GOT3 (cell line): Measurements from ENCODE around the gene PCBP4.

Experiments used
- DNase-seq: peaks from one replicate; lab custom pipeline; 2025; ENCODE audit warnings: mixed read lengths; lab: John Stamatoyannopoulos, UW

Gene PCBP4

GRCh38 chr3:51971350-51971749 is 4.1 kb upstream of the PCBP4 start:
- DNase-seq: no peak

GRCh38 chr3:51970606-51971300 is 3.5 kb upstream of the PCBP4 start:
- no peak for DNase-seq

DNA sequence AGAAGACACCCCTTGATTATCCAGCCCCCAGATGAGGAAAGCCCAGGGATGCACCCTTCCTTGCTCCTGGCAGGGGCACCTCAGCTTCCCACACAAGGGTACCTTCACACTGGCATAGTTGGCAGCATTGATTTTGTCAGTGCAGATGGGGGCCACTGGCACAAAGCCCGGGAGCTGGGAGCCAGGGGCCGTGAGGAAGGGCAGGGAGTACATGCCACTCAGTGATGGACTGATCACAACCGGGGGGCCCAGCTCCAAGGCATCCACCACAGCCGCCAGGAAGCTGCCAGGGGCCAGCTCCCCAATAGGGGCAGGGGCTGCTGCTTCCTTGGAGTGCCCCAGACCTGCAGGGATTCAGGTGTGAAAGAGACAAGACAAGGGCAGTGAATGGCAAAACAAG is 2.6 kb upstream of the PCBP4 start:
- DNase-seq: no peak

GRCh38 chr3:51968883-51969678 is 1.8 kb upstream of the PCBP4 start:
- DNase-seq: no peak

DNA sequence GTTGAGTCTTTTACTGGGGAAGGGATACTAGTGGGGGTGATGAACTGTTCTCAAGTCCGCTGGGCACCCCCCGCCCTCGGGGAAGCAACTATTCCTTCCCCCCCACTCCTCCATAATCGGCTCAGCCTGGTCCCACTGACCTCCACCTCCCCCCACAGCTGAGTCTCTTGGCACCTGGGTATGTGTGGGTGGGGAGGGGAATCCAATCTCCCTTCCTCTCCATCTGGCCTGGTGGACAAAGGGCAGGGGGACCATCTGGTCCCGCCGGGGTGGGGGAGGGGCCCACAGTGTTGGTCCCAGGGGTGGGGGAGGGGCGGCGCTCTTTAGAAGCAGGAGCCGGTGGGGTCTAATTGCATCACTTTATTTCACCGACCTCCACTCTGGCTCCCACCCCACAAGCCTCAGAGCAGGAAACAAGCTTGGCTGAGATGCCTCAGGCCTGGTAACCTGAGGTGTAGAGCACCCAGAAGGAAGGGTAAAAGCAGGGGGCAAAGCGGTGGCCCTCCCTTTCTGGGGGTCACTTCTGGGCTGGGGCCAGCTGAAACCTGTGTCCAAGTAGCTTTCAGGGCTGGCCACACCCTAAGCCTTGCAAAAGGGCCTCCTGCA is 1.0 kb upstream of the PCBP4 start:
- no peak for DNase-seq

GRCh38 chr3:51966922-51967383 is 301 bp downstream of the PCBP4 start:
- DNase-seq: no peak

GRCh38 chr3:51966486-51966885 is 768 bp downstream of the PCBP4 start:
- no peak for DNase-seq

GRCh38 chr3:51966016-51966415 is 1.2 kb downstream of the PCBP4 start:
- DNase-seq: no peak

DNA sequence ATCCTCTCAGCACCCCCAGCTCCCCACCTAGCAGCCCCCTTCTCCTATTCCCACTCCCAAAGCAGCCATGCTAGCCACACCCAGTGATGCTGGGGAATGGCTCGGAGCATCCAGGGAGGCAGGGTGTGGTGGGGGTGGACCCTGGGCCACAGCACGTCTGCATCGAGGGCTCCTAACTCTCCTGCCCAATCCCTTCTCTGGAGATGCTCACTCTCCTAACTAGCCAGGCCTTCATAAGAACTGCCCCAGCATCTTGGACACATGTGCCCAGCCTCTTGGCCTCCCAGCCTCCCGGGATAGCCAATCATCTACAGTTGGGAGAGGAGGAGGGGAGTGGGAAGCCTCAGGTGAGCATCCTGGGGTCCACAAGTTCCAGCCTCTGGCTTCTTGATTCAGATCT is 2.7 kb downstream of the PCBP4 start:
- DNase-seq: no peak

GRCh38 chr3:51963951-51964451 is 3.3 kb downstream of the PCBP4 start:
- DNase-seq: no peak

- DNase-seq: no peak
These were observed 4.3 kb downstream of the PCBP4 start for GRCh38 chr3:51962854-51963530.

DNA sequence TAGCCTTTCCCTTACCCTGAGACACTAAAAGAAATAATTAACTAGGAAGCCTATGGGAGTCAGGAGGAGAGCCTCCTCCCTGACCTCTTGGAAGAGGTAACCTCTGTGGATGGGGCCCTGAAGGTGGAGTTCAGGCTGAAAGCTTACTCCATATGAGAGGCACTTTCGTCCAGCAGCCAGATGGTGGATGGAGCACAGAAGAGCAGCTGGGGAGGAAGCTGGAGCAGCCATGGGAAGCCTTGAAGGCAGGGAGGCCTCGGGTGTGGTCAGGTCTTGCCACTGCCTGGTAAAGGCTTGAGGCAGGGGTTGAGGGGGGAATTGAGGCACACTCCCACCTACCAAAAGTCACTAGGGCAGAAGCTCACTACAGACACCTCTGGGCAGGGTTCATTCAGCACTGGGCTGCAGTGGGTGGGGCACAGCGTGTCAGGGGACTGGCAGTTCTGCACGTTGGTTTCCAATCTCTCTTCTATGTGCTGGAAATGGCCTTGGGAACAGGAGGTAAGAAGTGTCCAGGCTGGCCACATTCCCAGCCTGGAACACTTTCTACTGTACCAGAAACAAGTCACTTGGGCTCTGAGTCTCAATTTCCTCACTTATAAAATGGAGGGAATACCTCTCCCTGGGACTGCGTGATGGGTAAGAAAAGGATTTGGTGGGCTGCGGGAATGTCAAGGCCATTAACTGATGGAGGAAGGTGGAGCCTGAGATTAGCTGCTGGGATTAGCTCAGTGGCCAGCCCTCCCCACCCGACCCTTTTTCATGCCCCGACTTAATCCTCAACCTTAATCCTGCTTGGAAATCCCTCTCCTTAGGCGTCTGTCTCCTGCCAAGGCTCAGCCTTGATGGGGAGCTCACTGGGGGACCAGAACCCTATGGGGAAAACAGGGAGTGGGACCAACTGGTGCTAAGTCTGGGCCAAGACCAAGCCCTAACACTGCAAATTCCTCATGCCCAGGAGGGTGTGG is 5.4 kb downstream of the PCBP4 start:
- no peak for DNase-seq

- DNase-seq: no peak
These were observed 6.2 kb downstream of the PCBP4 start for GRCh38 chr3:51961011-51961410.

DNA sequence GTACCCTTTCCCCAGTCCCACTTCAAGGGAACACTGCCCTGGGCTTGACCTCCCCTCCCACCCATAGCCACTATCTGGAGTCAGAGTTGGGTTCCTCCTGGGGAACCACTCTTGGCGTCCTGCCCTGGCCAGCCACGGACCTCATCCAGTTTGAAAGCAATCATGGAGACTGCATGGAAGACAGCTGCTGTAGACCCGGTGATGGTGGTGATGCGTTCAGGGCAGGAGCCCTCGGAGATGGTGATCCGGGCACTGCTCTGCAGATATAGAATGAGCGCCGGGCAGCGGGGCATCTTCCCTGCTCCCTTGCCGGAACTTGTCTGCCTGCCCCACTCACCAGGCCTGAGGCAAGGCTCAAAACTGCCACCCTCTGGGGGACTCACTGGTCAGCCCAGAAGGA is 6.9 kb downstream of the PCBP4 start:
- DNase-seq: no peak

DNA sequence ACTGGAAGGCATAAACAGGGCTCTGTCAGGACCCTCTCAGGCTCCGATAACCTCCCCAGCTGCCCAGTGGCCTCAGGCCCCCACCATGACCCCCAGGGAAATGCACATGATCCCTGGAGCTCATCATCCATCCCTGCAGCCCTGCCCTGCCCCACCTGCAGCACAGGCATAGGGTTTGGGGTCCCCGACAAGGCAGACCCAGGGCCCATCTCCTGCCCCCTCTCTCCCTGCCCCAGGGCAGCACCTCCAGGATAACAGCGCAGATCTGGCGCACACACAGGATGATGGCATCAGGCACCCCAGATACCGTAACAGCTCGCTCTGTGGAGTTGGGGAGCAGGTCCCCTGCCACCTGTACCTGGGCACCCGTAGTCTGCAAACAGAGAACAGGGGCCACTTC is 7.6 kb downstream of the PCBP4 start:
- no peak for DNase-seq

DNA sequence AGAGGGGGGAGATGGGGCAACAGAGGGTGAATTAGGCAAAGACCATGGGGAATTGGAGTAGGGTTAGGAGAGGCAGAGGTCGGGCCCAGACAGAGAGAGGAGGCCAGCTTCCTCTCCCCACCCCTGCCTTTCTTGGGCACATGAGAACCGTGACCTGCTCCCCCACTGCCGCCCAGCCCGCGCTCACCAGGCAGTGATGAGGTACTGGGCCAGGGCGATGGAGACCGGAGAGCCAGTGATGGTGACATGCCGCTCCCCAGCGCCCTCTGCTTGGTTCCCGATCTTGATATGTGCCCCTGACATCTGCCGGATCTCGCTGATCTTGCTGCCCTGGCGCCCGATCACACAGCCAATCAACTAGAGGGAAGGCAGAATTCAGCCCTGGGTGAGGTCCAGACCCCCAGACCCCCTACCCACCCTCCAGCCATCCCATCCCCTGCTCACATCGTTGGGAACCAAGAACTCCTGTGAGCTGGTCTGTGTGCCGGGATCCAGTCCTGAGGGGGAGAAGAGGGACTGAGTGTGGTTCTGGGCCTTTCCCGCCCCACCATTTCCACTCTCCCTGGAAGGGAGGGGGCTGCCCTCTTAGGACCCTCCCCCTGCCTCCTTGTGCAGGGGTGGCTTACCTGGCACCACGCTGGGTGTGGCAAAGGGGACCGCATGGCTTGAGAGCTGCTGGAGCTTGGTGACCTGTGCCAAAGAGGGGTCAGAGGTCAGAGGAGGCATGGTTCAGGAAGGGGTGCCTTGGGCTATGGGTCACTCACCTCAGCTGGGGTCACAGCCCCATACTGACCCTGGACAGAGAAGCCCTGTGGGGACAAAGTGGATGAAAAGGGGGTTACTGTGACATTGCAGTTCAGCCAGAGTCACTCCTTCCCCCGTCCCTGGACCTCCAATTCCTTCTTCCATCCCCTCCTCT is 8.4 kb downstream of the PCBP4 start:
- DNase-seq: no peak

- DNase-seq: no peak
These were observed 9.6 kb downstream of the PCBP4 start for GRCh38 chr3:51957520-51958205.

GRCh38 chr3:51955893-51956770 is 11.1 kb downstream of the PCBP4 start:
- DNase-seq: no peak
